ENCODE results near the gene NXPH3. TPM values are rescaled to one million over a fixed set of nuclear protein-coding genes. Genes with fewer than 3 reads are reported as not detected.
A peak's percentile ranks its signal among the peaks of the same experiment; 100 is the strongest.

Gene NXPH3
- polyA plus RNA-seq, 3 donors: 0.90 to 1.2 (median 1.0) TPM

GRCh38 chr17:49572226-49572625, 3.4 kb upstream of the NXPH3 start:
- no peak for DNase-seq (ENCODE audit: extremely low read depth in 1 of 11, low read depth in 9 of 11, low spot score in 4 of 11)

GRCh38 chr17:49572806-49573420, 2.8 kb upstream of the NXPH3 start:
- DNase-seq (ENCODE audit: extremely low read depth in 1 of 11, low read depth in 9 of 11, low spot score in 4 of 11): no peak

GRCh38 chr17:49573510-49574322, 2.0 kb upstream of the NXPH3 start:
- DNase-seq (ENCODE audit: extremely low read depth in 1 of 11, low read depth in 9 of 11, low spot score in 4 of 11): no peak

GRCh38 chr17:49574323-49574781, 1.3 kb upstream of the NXPH3 start:
- no peak for DNase-seq (ENCODE audit: extremely low read depth in 1 of 11, low read depth in 9 of 11, low spot score in 4 of 11)

GRCh38 chr17:49574945-49575678, 559 bp upstream of the NXPH3 start:
- DNase-seq (ENCODE audit: extremely low read depth in 1 of 11, low read depth in 9 of 11, low spot score in 4 of 11): no peak

GRCh38 chr17:49576088-49576916, 631 bp downstream of the NXPH3 start:
- peak in 1 of 11 donors; percentile 37 for DNase-seq (ENCODE audit: extremely low read depth in 1 of 11, low read depth in 9 of 11, low spot score in 4 of 11)

GRCh38 chr17:49576917-49577649, 1.4 kb downstream of the NXPH3 start:
- DNase-seq (ENCODE audit: extremely low read depth in 1 of 11, low read depth in 9 of 11, low spot score in 4 of 11): no peak

GRCh38 chr17:49577650-49577934, 1.9 kb downstream of the NXPH3 start:
- no peak for DNase-seq (ENCODE audit: extremely low read depth in 1 of 11, low read depth in 9 of 11, low spot score in 4 of 11)

GRCh38 chr17:49577963-49578362, 2.3 kb downstream of the NXPH3 start:
- no peak for DNase-seq (ENCODE audit: extremely low read depth in 1 of 11, low read depth in 9 of 11, low spot score in 4 of 11)

- no peak for DNase-seq (ENCODE audit: extremely low read depth in 1 of 11, low read depth in 9 of 11, low spot score in 4 of 11)
Observed at GRCh38 chr17:49578414-49578813, 2.7 kb downstream of the NXPH3 start.

GRCh38 chr17:49578952-49579500, 3.4 kb downstream of the NXPH3 start:
- no peak for DNase-seq (ENCODE audit: extremely low read depth in 1 of 11, low read depth in 9 of 11, low spot score in 4 of 11)

- no peak for DNase-seq (ENCODE audit: extremely low read depth in 1 of 11, low read depth in 9 of 11, low spot score in 4 of 11)
Observed at GRCh38 chr17:49579522-49579921, 3.9 kb downstream of the NXPH3 start.

GRCh38 chr17:49580055-49580721, 4.5 kb downstream of the NXPH3 start:
- DNase-seq (ENCODE audit: extremely low read depth in 1 of 11, low read depth in 9 of 11, low spot score in 4 of 11): no peak

GRCh38 chr17:49580981-49581647, 5.4 kb downstream of the NXPH3 start:
- no peak for DNase-seq (ENCODE audit: extremely low read depth in 1 of 11, low read depth in 9 of 11, low spot score in 4 of 11)

GRCh38 chr17:49581648-49581998, 6.0 kb downstream of the NXPH3 start:
- DNase-seq (ENCODE audit: extremely low read depth in 1 of 11, low read depth in 9 of 11, low spot score in 4 of 11): no peak

- no peak for DNase-seq (ENCODE audit: extremely low read depth in 1 of 11, low read depth in 9 of 11, low spot score in 4 of 11)
Observed at GRCh38 chr17:49582055-49582722, 6.5 kb downstream of the NXPH3 start.

GRCh38 chr17:49582789-49583188, 7.1 kb downstream of the NXPH3 start:
- DNase-seq (ENCODE audit: extremely low read depth in 1 of 11, low read depth in 9 of 11, low spot score in 4 of 11): no peak

Measured in renal cortex interstitium (tissue), 11 donors.